ENCODE measurements around the gene THAP12.

- TF ChIP-seq EZH2phosphoT487 (IDR thresholded peaks at IDR 0.05; ENCODE audit: borderline replicate concordance, low read length) (no peak), CTCF (conservative IDR thresholded peaks at IDR 0.05; ENCODE audit: low read depth, low read length) (no peak), EZH2 (IDR thresholded peaks at IDR 0.05; ENCODE audit: low read length, unreplicated experiment) (no peak)
Measured at GRCh38 chr11:76368490-76368889, 12.4 kb downstream of the THAP12 start.
